ENCODE results near the gene SLC38A8.

DNA sequence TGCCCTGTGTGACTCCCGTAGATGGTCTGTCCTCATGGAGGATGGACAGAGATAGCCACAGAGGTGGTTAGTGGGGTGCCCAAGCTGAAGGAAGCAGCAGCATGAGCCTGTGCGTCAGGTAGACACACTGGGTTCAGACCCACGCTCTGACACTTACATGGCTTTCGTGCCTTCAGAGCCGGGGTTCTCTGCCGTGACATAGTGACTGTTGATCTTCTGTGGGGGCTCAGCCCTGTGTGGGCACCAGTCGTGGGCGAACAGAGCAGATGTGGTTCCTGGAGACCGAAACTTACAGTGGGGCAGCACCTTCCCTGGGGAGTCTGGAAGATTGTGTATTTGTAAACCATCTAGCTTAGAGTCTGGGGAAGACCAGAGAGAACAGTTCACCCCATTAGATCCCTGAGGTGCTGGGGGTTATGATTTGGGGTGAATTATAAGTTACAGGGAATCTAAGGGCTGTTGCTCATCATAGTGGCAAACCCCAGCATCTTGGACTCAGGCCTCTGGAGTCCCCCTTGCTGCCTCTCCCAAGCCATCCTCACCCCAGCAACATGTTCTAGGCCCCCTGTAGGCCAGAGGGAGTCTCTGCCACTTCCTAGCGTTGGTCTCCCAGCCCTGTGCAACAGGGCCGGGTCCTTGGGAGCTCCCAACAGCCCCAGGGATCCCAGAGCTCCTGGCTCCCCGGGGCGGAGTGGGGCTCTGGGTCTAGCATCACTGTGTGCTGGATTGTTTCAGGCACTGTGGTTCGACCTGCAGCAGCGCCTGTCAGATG lies 45.9 kb downstream of the SLC38A8 start:
- TF ChIP-seq CTBP1 (IDR thresholded peaks at IDR 0.05; ENCODE audit: borderline replicate concordance) (no peak), BHLHE40 (IDR thresholded peaks at IDR 0.05; ENCODE audit: borderline replicate concordance) (no peak), L3MBTL2 (conservative IDR thresholded peaks at IDR 0.05) (no peak), SUZ12 (IDR thresholded peaks at IDR 0.05) (no peak), TARDBP (IDR thresholded peaks at IDR 0.05) (no peak), FOXM1 (IDR thresholded peaks at IDR 0.05; ENCODE audit: borderline replicate concordance) (no peak), HDGF (IDR thresholded peaks at IDR 0.05; ENCODE audit: borderline replicate concordance) (no peak), FOXA1 (IDR thresholded peaks at IDR 0.05) (no peak), SP1 (IDR thresholded peaks at IDR 0.05) (no peak), ELF4 (IDR thresholded peaks at IDR 0.05) (no peak), FOXK2 (IDR thresholded peaks at IDR 0.05) (no peak), ZNF384 (IDR thresholded peaks at IDR 0.05) (no peak)
- TF ChIP-seq, protein P1, sequence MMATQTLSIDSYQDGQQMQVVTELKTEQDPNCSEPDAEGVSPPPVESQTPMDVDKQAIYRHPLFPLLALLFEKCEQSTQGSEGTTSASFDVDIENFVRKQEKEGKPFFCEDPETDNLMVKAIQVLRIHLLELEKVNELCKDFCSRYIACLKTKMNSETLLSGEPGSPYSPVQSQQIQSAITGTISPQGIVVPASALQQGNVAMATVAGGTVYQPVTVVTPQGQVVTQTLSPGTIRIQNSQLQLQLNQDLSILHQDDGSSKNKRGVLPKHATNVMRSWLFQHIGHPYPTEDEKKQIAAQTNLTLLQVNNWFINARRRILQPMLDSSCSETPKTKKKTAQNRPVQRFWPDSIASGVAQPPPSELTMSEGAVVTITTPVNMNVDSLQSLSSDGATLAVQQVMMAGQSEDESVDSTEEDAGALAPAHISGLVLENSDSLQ (IDR thresholded peaks at IDR 0.05) = no peak
